ENCODE results near the gene OSBPL8. TPM values are rescaled to one million over a fixed set of nuclear protein-coding genes. Genes with fewer than 3 reads are reported as not detected.

Gene OSBPL8
- total and polyA plus RNA-seq, 10 of the 15 experiments (the other 5 are each of a cell fraction or from before 2014, with no cell fraction given) = 10.4 to 58.0 (median 32.0) TPM

GRCh38 chr12:76536546-76536945 is 23.0 kb downstream of the OSBPL8 start:
- no peak overlapping the region for H3K4me3 ChIP-seq
- no peaks in the 10 kb centered on the region for H3K27me3 ChIP-seq (replicated peaks in 1 of 2; ENCODE audit: control insufficient read depth in 2 of 2, insufficient read depth in 2 of 2, low read length in 1 of 2)
- WGBS (ENCODE audit: insufficient coverage, insufficient replicate concordance, low lambda C conversion rate, missing lambda C conversion rate) = 92% methylated on average over 5 of the region's 5 CpGs
- no peaks in the 10 kb centered on the region; the same call in 1 of the 3 replicates for H3K9me3 ChIP-seq (replicated peaks; ENCODE audit: control insufficient read depth, insufficient read depth, low read length)
- no peak overlapping the region for H2AFZ ChIP-seq (ENCODE audit: control insufficient read depth, low read depth, low read length)
- no peaks in the 10 kb centered on the region for H4K20me1 ChIP-seq (ENCODE audit: control insufficient read depth, insufficient read depth)
- FAIRE-seq = no peak
- no peak for ATAC-seq
- no peak overlapping the region for H3K9ac ChIP-seq (ENCODE audit: control insufficient read depth, insufficient read depth, low read length)
- DNase-seq (ENCODE audit: low read depth, low spot score) = no peak
- H3K4me1 ChIP-seq (ENCODE audit: control insufficient read depth, insufficient read depth, low read length) = no peaks in the 10 kb centered on the region
- ChIA-PET SMC1A (ENCODE audit: uncharacterized antibody, unreplicated experiment) (interaction anchor here (1.0 to 1.5 kb wide), 2 partner anchors 8 to 12 kb away, joined by 5 to 6 read pairs; no protein-coding TSS in a partner anchor), RAD21 (ENCODE audit: unreplicated experiment) (interaction anchor here (0.9 kb wide), 1 partner anchor 1609 kb away, joined by 4 read pairs; no protein-coding TSS in a partner anchor), CTCF (interaction anchor here (1.2 kb wide), 1 partner anchor 50 kb away, joined by 5 read pairs; no protein-coding TSS in a partner anchor), POLR2A (interaction anchor here (0.7 kb wide), 1 partner anchor 505 kb away, joined by 4 read pairs; the partner anchor contains the start of gene PHLDA1)
- no peak overlapping the region for H3K27ac ChIP-seq (ENCODE audit: control insufficient read depth, insufficient read depth)
- intact Hi-C loops (cut with micrococcal nuclease; ENCODE audit: unreplicated experiment) (no loop called here), in situ Hi-C loops (cut with MboI) (no loop called here)
- H3K79me2 ChIP-seq (ENCODE audit: control insufficient read depth, insufficient read depth, low read length) = no peaks in the 10 kb centered on the region; the same call in 1 of the 2 replicates
- H3K36me3 ChIP-seq (ENCODE audit: control insufficient read depth in 2 of 2, insufficient read depth in 2 of 2, low read length in 1 of 2) = no peaks in the 10 kb centered on the region
- no TSS peak for BruUV-seq (replicated peaks)
- no peak overlapping the region for H3K4me2 ChIP-seq (ENCODE audit: control insufficient read depth, insufficient read depth)
- TF ChIP-seq PAX8 (IDR thresholded peaks at IDR 0.05) (no peak), BCLAF1 (IDR thresholded peaks at IDR 0.05) (no peak), STAT1 (conservative IDR thresholded peaks at IDR 0.05) (no peak), ZNF592 (IDR thresholded peaks at IDR 0.05) (no peak), CBX3 (IDR thresholded peaks at IDR 0.05; ENCODE audit: borderline replicate concordance, low read depth) (no peak), HDAC6 (IDR thresholded peaks at IDR 0.05; ENCODE audit: unreplicated experiment) (no peak), RUNX3 (IDR thresholded peaks at IDR 0.05; ENCODE audit: low read length) (no peak), HDGF (IDR thresholded peaks at IDR 0.05) (no peak), PAX5 (IDR thresholded peaks at IDR 0.05; ENCODE audit: borderline replicate concordance, low read depth, low read length) (no peak), DPF2 (IDR thresholded peaks at IDR 0.05) (no peak), REST (IDR thresholded peaks at IDR 0.05; ENCODE audit: low read depth, low read length) (no peak), SMC3 (IDR thresholded peaks at IDR 0.05; ENCODE audit: borderline replicate concordance, low read length) (no peak), SIX5 (IDR thresholded peaks at IDR 0.05; ENCODE audit: low read depth, low read length, severe bottlenecking) (no peak), IKZF2 (IDR thresholded peaks at IDR 0.05) (no peak), RB1 (IDR thresholded peaks at IDR 0.05; ENCODE audit: borderline replicate concordance) (no peak)

Data from GM12878 (cell line).